Activated T-cell treated with anti-CD3 and anti-CD28 coated beads, Interleukin-2, amount 50 U/mL, for 72 hours (primary cell): Measurements from ENCODE around the gene CHAF1A. TPM values are rescaled to one million over a fixed set of nuclear protein-coding genes. Genes with fewer than 3 reads are reported as not detected.
A peak's percentile ranks its signal among the peaks of the same experiment; 100 is the strongest.

Source experiments
- ATAC-seq, 2 donors: fragments of 150-1000 bp; cut with Tn5 transposase; replicated peaks in 1 of 2; 2 replicates each; pipeline ENCODE4 v1.10.0; 2021; ENCODE audit warnings: moderate library complexity in 2 of 2, mild to moderate bottlenecking in 1 of 2
- DNase-seq, 2 donors: peaks; one replicate each; pipeline ENCODE4 v3.0.0; 2021 to 2022; ENCODE audit warnings: mixed read lengths in 1 of 2
- H3K27ac Mint-ChIP-seq: one replicate; pipeline ENCODE4 v1.8.0; 2022; ENCODE audit warnings: mild to moderate bottlenecking, moderate library complexity, mixed read lengths
- H3K27me3 Mint-ChIP-seq: one replicate; pipeline ENCODE4 v1.8.0; 2022; ENCODE audit warnings: low read depth, mixed read lengths
- H3K36me3 Mint-ChIP-seq, 2 donors: one replicate each; pipeline ENCODE4 v1.8.0; 2022; ENCODE audit warnings: mixed read lengths in 2 of 2, mild to moderate bottlenecking in 1 of 2; ENCODE audit not compliant: insufficient read depth in 2 of 2
- H3K4me1 Mint-ChIP-seq: one replicate; pipeline ENCODE4 v1.8.0; 2022; ENCODE audit warnings: low read depth, mixed read lengths
- H3K4me3 Mint-ChIP-seq, 2 donors: one replicate each; pipeline ENCODE4 v1.8.0; 2022; ENCODE audit warnings: mild to moderate bottlenecking in 2 of 2, mixed read lengths in 2 of 2, moderate library complexity in 2 of 2
- H3K9me3 Mint-ChIP-seq, 2 donors: one replicate each; pipeline ENCODE4 v1.8.0; 2022; ENCODE audit warnings: mixed read lengths in 2 of 2
- total RNA-seq, 2 donors: library from RNA; stranded (reverse); gene quantifications; one replicate each; pipeline ENCODE4 v1.2.3, GENCODE V29; 2022

CHAF1A gene
- total RNA-seq, 2 donors from 2014 or later: 74.0 to 79.7 TPM

- Mint-ChIP-seq H3K36me3 (peaks cover 0 to 5% of the 10 kb centered on the region in 2 donors), H3K4me3 (no peak overlapping the region), H3K27ac (no peak overlapping the region), H3K27me3 (no peaks in the 10 kb centered on the region), H3K9me3 (no peaks in the 10 kb centered on the region), H3K4me1 (no peaks in the 10 kb centered on the region)
- ATAC-seq (no peak), DNase-seq (no peak)
Measured at GRCh38 chr19:4362101-4362828, 40.2 kb upstream of the CHAF1A start.

- peaks cover 0 to 5% of the 10 kb centered on the region in 2 donors for H3K36me3 Mint-ChIP-seq
- H3K27me3 Mint-ChIP-seq: no peaks in the 10 kb centered on the region
- H3K4me1 Mint-ChIP-seq: peaks cover 2% of the 10 kb centered on the region
- no peaks in the 10 kb centered on the region for H3K9me3 Mint-ChIP-seq
- ATAC-seq (no peak), DNase-seq (no peak)
- no peak overlapping the region for H3K27ac Mint-ChIP-seq
- no peak overlapping the region for H3K4me3 Mint-ChIP-seq
Measured at GRCh38 chr19:4362831-4363545, 39.5 kb upstream of the CHAF1A start.

GRCh38 chr19:4363571-4364304, 38.7 kb upstream of the CHAF1A start:
- DNase-seq (no peak), ATAC-seq (no peak)
- Mint-ChIP-seq H3K9me3 (no peaks in the 10 kb centered on the region), H3K4me3 (no peak overlapping the region), H3K27ac (no peak overlapping the region), H3K36me3 (peaks cover 0 to 5% of the 10 kb centered on the region in 2 donors), H3K4me1 (peaks cover 9% of the 10 kb centered on the region), H3K27me3 (no peaks in the 10 kb centered on the region)

GRCh38 chr19:4365341-4365740, 37.1 kb upstream of the CHAF1A start:
- Mint-ChIP-seq H3K27ac (no peak overlapping the region), H3K9me3 (no peaks in the 10 kb centered on the region), H3K4me3 (no peak overlapping the region), H3K4me1 (peaks cover 25% of the 10 kb centered on the region), H3K27me3 (no peaks in the 10 kb centered on the region), H3K36me3 (peaks cover 0 to 5% of the 10 kb centered on the region in 2 donors)
- DNase-seq (no peak), ATAC-seq (no peak)

GRCh38 chr19:4365791-4366665, 36.4 kb upstream of the CHAF1A start:
- no peaks in the 10 kb centered on the region for H3K9me3 Mint-ChIP-seq
- DNase-seq (no peak), ATAC-seq (no peak)
- H3K27ac Mint-ChIP-seq: no peak overlapping the region
- H3K27me3 Mint-ChIP-seq: no peaks in the 10 kb centered on the region
- H3K4me3 Mint-ChIP-seq: no peak overlapping the region
- peaks cover 32% of the 10 kb centered on the region for H3K4me1 Mint-ChIP-seq
- peaks cover 0 to 5% of the 10 kb centered on the region in 2 donors for H3K36me3 Mint-ChIP-seq

GRCh38 chr19:4366666-4367335, 35.6 kb upstream of the CHAF1A start:
- Mint-ChIP-seq H3K4me1 (peaks cover 40% of the 10 kb centered on the region), H3K27me3 (no peaks in the 10 kb centered on the region), H3K36me3 (peaks cover 0 to 5% of the 10 kb centered on the region in 2 donors), H3K4me3 (no peak overlapping the region), H3K27ac (no peak overlapping the region), H3K9me3 (no peaks in the 10 kb centered on the region)
- ATAC-seq (no peak), DNase-seq (no peak)

- Mint-ChIP-seq H3K27ac (no peak overlapping the region), H3K36me3 (peaks cover 0 to 3% of the 10 kb centered on the region in 2 donors), H3K9me3 (no peaks in the 10 kb centered on the region), H3K4me3 (no peak overlapping the region), H3K27me3 (no peaks in the 10 kb centered on the region), H3K4me1 (peaks cover 45% of the 10 kb centered on the region)
- DNase-seq (no peak), ATAC-seq (no peak)
Measured at GRCh38 chr19:4367336-4367723, 35.1 kb upstream of the CHAF1A start.

- Mint-ChIP-seq H3K27me3 (no peaks in the 10 kb centered on the region), H3K27ac (peak overlapping the region; percentile 63), H3K4me3 (peak overlapping the region in 1 of 2 donors; percentile 16), H3K36me3 (peaks cover 0 to 3% of the 10 kb centered on the region in 2 donors), H3K9me3 (no peaks in the 10 kb centered on the region), H3K4me1 (peaks cover 49% of the 10 kb centered on the region)
- ATAC-seq (no peak), DNase-seq (no peak)
Measured at GRCh38 chr19:4367781-4368127, 34.7 kb upstream of the CHAF1A start.

GRCh38 chr19:4368128-4368820, 34.2 kb upstream of the CHAF1A start:
- Mint-ChIP-seq H3K9me3 (no peaks in the 10 kb centered on the region), H3K4me1 (peaks cover 50% of the 10 kb centered on the region), H3K27ac (peak overlapping the region; percentile 87), H3K4me3 (peak overlapping the region; percentile 78 to 94), H3K27me3 (no peaks in the 10 kb centered on the region), H3K36me3 (peaks cover 0 to 3% of the 10 kb centered on the region in 2 donors)
- ATAC-seq (no peak), DNase-seq (no peak)

GRCh38 chr19:4369109-4369887, 33.1 kb upstream of the CHAF1A start:
- DNase-seq: peak; percentile 73 to 79
- H3K27ac Mint-ChIP-seq: peak overlapping the region; percentile 93
- H3K27me3 Mint-ChIP-seq: no peaks in the 10 kb centered on the region
- H3K36me3 Mint-ChIP-seq: no peaks in the 10 kb centered on the region
- peaks cover 55% of the 10 kb centered on the region for H3K4me1 Mint-ChIP-seq
- H3K4me3 Mint-ChIP-seq: peak overlapping the region; percentile 78 to 94
- H3K9me3 Mint-ChIP-seq: no peaks in the 10 kb centered on the region
- ATAC-seq: peak; percentile 77 to 78

GRCh38 chr19:4369888-4370260, 32.6 kb upstream of the CHAF1A start:
- Mint-ChIP-seq H3K9me3 (no peaks in the 10 kb centered on the region), H3K36me3 (no peaks in the 10 kb centered on the region), H3K4me1 (peaks cover 56% of the 10 kb centered on the region), H3K27me3 (no peaks in the 10 kb centered on the region), H3K27ac (peak overlapping the region; percentile 93), H3K4me3 (peak overlapping the region; percentile 78 to 94)
- peak; percentile 85 to 89 for DNase-seq
- peak; percentile 85 to 87 for ATAC-seq
